ENCODE data around the gene PTGES2. TPM values are rescaled to one million over a fixed set of nuclear protein-coding genes. Genes with fewer than 3 reads are reported as not detected.

PTGES2 gene
- total and polyA plus RNA-seq, 2 of the 13 experiments (the other 11 are each of a cell fraction or from before 2014, with no cell fraction given) = 63.7 to 79.8 TPM

GRCh38 chr9:128144239-128145181 is 17.0 kb upstream of the PTGES2 start:
- WGBS (ENCODE audit: low lambda C conversion rate) = 37% methylated on average over 10 of the region's 22 CpGs
- BruUV-seq (replicated peaks) = no TSS peak

GRCh38 chr9:128143525-128144238 is 16.2 kb upstream of the PTGES2 start:
- peaks cover 0 to 25% of the 10 kb centered on the region in 2 experiments; a peak in 3 of 5 replicates for H3K27me3 ChIP-seq (ENCODE audit: control insufficient read depth in 1 of 2, insufficient read depth in 2 of 2, low read length in 2 of 2)
- H3K9ac ChIP-seq (ENCODE audit: insufficient read depth, low read depth, low read length) = no peak overlapping the region
- in situ Hi-C loops (cut with HindIII; ENCODE audit: extremely low pct_ligation_motif_present, low pct_unique_long_range_greater_than_20kb) = no loop called here
- ChIA-PET POLR2A (interaction anchor here (2.2 kb wide), 1 partner anchor 16 kb away, joined by 7 read pairs; the partner anchor contains the start of gene BBLN), CTCF (ENCODE audit: low intra/inter-chr PET ratio, low total read pairs) (interaction anchor here (1.3 kb wide), 1 partner anchor 26 kb away, joined by 4 read pairs; no protein-coding TSS in a partner anchor)
- no peak overlapping the region for H2AFZ ChIP-seq (ENCODE audit: low read length)
- no peaks in the 10 kb centered on the region for H3K36me3 ChIP-seq (replicated peaks in 1 of 2; ENCODE audit: control insufficient read depth in 1 of 2, insufficient read depth in 2 of 2, low read length in 2 of 2)
- H3K9me3 ChIP-seq (ENCODE audit: low read length) = no peaks in the 10 kb centered on the region
- peaks cover 50% of the 10 kb centered on the region for H3K4me1 ChIP-seq (ENCODE audit: insufficient read depth, low read length)
- H3K27ac ChIP-seq (ENCODE audit: extremely low read length, insufficient read depth, low read length) = no peak overlapping the region
- 73% methylated on average over 7 of the region's 8 CpGs for WGBS (ENCODE audit: low lambda C conversion rate)
- no peaks in the 10 kb centered on the region for H3K79me2 ChIP-seq (ENCODE audit: insufficient read depth, low read length)
- DNase-seq (ENCODE audit: low spot score) = no peak
- H3K4me3 ChIP-seq (replicated peaks in 1 of 3; ENCODE audit: insufficient read depth in 1 of 3, low read depth in 2 of 3, low read length in 3 of 3) = peak overlapping the region in 1 of 3 experiments; percentile 25; a peak in 1 of 6 replicates
- FAIRE-seq = no peak
- intact Hi-C loops (cut with micrococcal nuclease; ENCODE audit: unreplicated experiment) = no loop called here
- H4K20me1 ChIP-seq (ENCODE audit: insufficient read depth, low read length) = no peaks in the 10 kb centered on the region
- no TSS peak for BruUV-seq (replicated peaks)
- peak overlapping the region; percentile 49; the same call in 1 of the 2 replicates for H3K4me2 ChIP-seq (ENCODE audit: low read depth, low read length)
- peak; percentile 64 for ATAC-seq
- TF ChIP-seq HNRNPL (IDR thresholded peaks at IDR 0.05; ENCODE audit: low read depth, low read length) (peak; percentile 69; the same call in 1 of the 2 replicates), HHEX (CRISPR knock-in tag; IDR thresholded peaks at IDR 0.05) (no peak), RXRA (CRISPR knock-in tag; IDR thresholded peaks at IDR 0.05) (peak; percentile 15; the same call in 1 of the 2 replicates), STAG1 (CRISPR knock-in tag; IDR thresholded peaks at IDR 0.05) (peak; percentile 50; the same call in 1 of the 2 replicates), MAF1 (CRISPR knock-in tag; IDR thresholded peaks at IDR 0.05; ENCODE audit: borderline replicate concordance) (no peak), SAP130 (CRISPR knock-in tag; IDR thresholded peaks at IDR 0.05; ENCODE audit: low read depth) (peak; percentile 25; the same call in 1 of the 2 replicates), ZNF253 (CRISPR knock-in tag; IDR thresholded peaks at IDR 0.05; ENCODE audit: borderline replicate concordance) (no peak), DNMT3B (CRISPR knock-in tag; conservative IDR thresholded peaks at IDR 0.05) (no peak), KDM2A (CRISPR knock-in tag; IDR thresholded peaks at IDR 0.05; ENCODE audit: borderline replicate concordance, low read depth) (0 out of 2 replicates have a peak, but pooled peaks have one; percentile 34), KDM3A (CRISPR knock-in tag; IDR thresholded peaks at IDR 0.05; ENCODE audit: low read depth) (no peak), ZNF713 (CRISPR knock-in tag; IDR thresholded peaks at IDR 0.05) (no peak), E2F2 (CRISPR knock-in tag; IDR thresholded peaks at IDR 0.05; ENCODE audit: borderline replicate concordance) (no peak), ZNF263 (CRISPR knock-in tag; IDR thresholded peaks at IDR 0.05) (peak; percentile 72; the same call in 1 of the 2 replicates), SOX6 (IDR thresholded peaks at IDR 0.05) (no peak), SOX6 (CRISPR knock-in tag; IDR thresholded peaks at IDR 0.05) (0 out of 2 replicates have a peak, but pooled peaks have one; percentile 10)

More at GRCh38 chr9:128144239-128145181, 17.0 kb upstream of the PTGES2 start:
- Histone ChIP-seq H3K4me1 (ENCODE audit: insufficient read depth, low read length) (peaks cover 58% of the 10 kb centered on the region), H3K4me3 (replicated peaks in 1 of 3; ENCODE audit: insufficient read depth in 1 of 3, low read depth in 2 of 3, low read length in 3 of 3) (peak overlapping the region in 1 of 3 experiments; percentile 25; a peak in 1 of 6 replicates), H3K4me2 (ENCODE audit: low read depth, low read length) (peak overlapping the region; percentile 49; the same call in 1 of the 2 replicates), H3K27me3 (ENCODE audit: control insufficient read depth in 1 of 2, insufficient read depth in 2 of 2, low read length in 2 of 2) (peaks cover 2 to 25% of the 10 kb centered on the region in 2 experiments; a peak in 4 of 5 replicates), H3K79me2 (ENCODE audit: insufficient read depth, low read length) (no peaks in the 10 kb centered on the region), H3K9ac (ENCODE audit: insufficient read depth, low read depth, low read length) (no peak overlapping the region), H4K20me1 (ENCODE audit: insufficient read depth, low read length) (no peaks in the 10 kb centered on the region), H3K9me3 (ENCODE audit: low read length) (no peaks in the 10 kb centered on the region), H2AFZ (ENCODE audit: low read length) (no peak overlapping the region), H3K36me3 (replicated peaks in 1 of 2; ENCODE audit: control insufficient read depth in 1 of 2, insufficient read depth in 2 of 2, low read length in 2 of 2) (no peaks in the 10 kb centered on the region), H3K27ac (ENCODE audit: extremely low read length, insufficient read depth, low read length) (no peak overlapping the region)
- CTCF ChIA-PET (ENCODE audit: low intra/inter-chr PET ratio, low total read pairs) = interaction anchor here (1.3 kb wide), 1 partner anchor 27 kb away, joined by 4 read pairs; no protein-coding TSS in a partner anchor
- in situ Hi-C loops (cut with HindIII; ENCODE audit: extremely low pct_ligation_motif_present, low pct_unique_long_range_greater_than_20kb) (no loop called here), intact Hi-C loops (cut with micrococcal nuclease; ENCODE audit: unreplicated experiment) (no loop called here)
- ATAC-seq (no peak), FAIRE-seq (no peak), DNase-seq (ENCODE audit: low spot score) (no peak)
- POLR2A ChIA-PET = interaction anchor here (3.1 kb wide), 1 partner anchor 15 kb away, joined by 16 read pairs; the partner anchor contains the start of gene BBLN
- TF ChIP-seq HNRNPL (IDR thresholded peaks at IDR 0.05; ENCODE audit: low read depth, low read length) (peak; percentile 9; the same call in 1 of the 2 replicates), ARNT (IDR thresholded peaks at IDR 0.05) (no peak)
